BLaER1 (cell line): ENCODE results near the gene NINJ1.

Experiments used
- H3K27ac ChIP-seq: shearing (Covaris generic); formaldehyde crosslinking; 2 replicates; pipeline ENCODE4 v1.8.1; 2022
- H3K27me3 ChIP-seq: shearing (Covaris generic); formaldehyde crosslinking; 2 replicates; pipeline ENCODE4 v1.8.1; 2022
- H3K36me3 ChIP-seq: shearing (Covaris generic); formaldehyde crosslinking; 2 replicates; pipeline ENCODE4 v1.8.1; 2022
- H3K4me1 ChIP-seq: shearing (Covaris generic); formaldehyde crosslinking; 2 replicates; pipeline ENCODE4 v1.8.1; 2022
- H3K4me2 ChIP-seq: shearing (Covaris generic); formaldehyde crosslinking; 2 replicates; pipeline ENCODE4 v1.8.1; 2022
- H3K4me3 ChIP-seq: shearing (Covaris generic); formaldehyde crosslinking; 2 replicates; pipeline ENCODE4 v1.8.1; 2022
- H3K9ac ChIP-seq: shearing (Covaris generic); formaldehyde crosslinking; 2 replicates; pipeline ENCODE4 v1.8.1; 2022
- H3K9me3 ChIP-seq: shearing (Covaris generic); formaldehyde crosslinking; 2 replicates; pipeline ENCODE4 v1.8.1; 2022
- H4K20me1 ChIP-seq: shearing (Covaris generic); formaldehyde crosslinking; 2 replicates; pipeline ENCODE4 v1.8.1; 2022
- Cebpa-rat ChIP-seq: shearing (Covaris generic); IDR thresholded peaks from 2 replicates; pipeline ENCODE4 v1.8.1; 2022

The NINJ1 gene

GRCh38 chr9:93128715-93129224 lies 5.3 kb downstream of the NINJ1 start:
- H3K36me3 ChIP-seq, result peaks cover 66% of the 10 kb centered on the region
- peak overlapping the region; percentile 98 for H3K27ac ChIP-seq

GRCh38 chr9:93128011-93128714 lies 5.9 kb downstream of the NINJ1 start:
- Histone ChIP-seq H3K4me2 (peak overlapping the region; percentile 98), H3K27ac (peak overlapping the region; percentile 98), H3K27me3 (no peaks in the 10 kb centered on the region), H3K4me3 (peak overlapping the region; percentile 41; the same call in 1 of the 2 replicates), H4K20me1 (peaks cover 91% of the 10 kb centered on the region), H3K9ac (peak overlapping the region; percentile 71), H3K36me3 (peaks cover 72% of the 10 kb centered on the region), H3K4me1 (peaks cover 78% of the 10 kb centered on the region), H3K9me3 (no peaks in the 10 kb centered on the region)
- TF ChIP-seq Cebpa-rat, result no peak

More at GRCh38 chr9:93128715-93129224, 5.3 kb downstream of the NINJ1 start:
- H4K20me1 ChIP-seq, result peaks cover 95% of the 10 kb centered on the region
- H3K9ac ChIP-seq, result peak overlapping the region; percentile 91
- peak overlapping the region; percentile 98 for H3K4me2 ChIP-seq
- no peaks in the 10 kb centered on the region for H3K27me3 ChIP-seq
- H3K9me3 ChIP-seq, result no peaks in the 10 kb centered on the region
- TF ChIP-seq Cebpa-rat, result no peak
- H3K4me1 ChIP-seq, result peaks cover 80% of the 10 kb centered on the region
- no peak overlapping the region for H3K4me3 ChIP-seq

DNA sequence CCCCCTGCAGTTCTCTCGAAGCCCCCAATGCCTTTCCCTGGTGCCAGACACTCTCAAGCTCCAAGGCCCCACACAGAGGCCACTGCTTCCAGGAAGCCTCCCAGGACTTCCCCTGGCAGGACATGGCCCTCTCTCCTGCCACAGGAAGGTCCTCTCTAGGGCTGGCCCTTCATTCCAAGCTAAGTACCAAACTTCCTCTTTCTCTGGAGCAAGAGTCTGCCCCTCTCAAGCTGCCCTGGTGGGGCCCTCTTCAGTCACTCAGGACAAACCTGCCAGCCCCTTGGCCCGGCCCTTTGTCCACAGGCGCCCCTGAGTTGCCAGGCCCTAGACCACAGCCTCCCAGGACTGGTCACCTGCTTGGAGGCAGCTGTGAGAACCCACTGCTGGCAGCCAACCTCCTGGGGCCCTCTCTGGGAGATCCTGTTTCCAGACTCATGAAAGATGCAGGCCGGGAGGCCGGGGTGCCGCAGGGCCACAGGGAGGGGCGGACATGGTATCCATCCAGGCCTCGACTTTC lies 6.6 kb downstream of the NINJ1 start:
- H4K20me1 ChIP-seq, result peaks cover 91% of the 10 kb centered on the region
- H3K4me3 ChIP-seq, result peak overlapping the region; percentile 41; the same call in 1 of the 2 replicates
- peak overlapping the region; percentile 98 for H3K27ac ChIP-seq
- peak overlapping the region; percentile 71 for H3K9ac ChIP-seq
- peaks cover 71% of the 10 kb centered on the region for H3K4me1 ChIP-seq
- H3K4me2 ChIP-seq, result peak overlapping the region; percentile 98
- no peak for TF ChIP-seq Cebpa-rat
- peaks cover 79% of the 10 kb centered on the region for H3K36me3 ChIP-seq
- H3K27me3 ChIP-seq, result no peaks in the 10 kb centered on the region
- no peaks in the 10 kb centered on the region for H3K9me3 ChIP-seq

DNA sequence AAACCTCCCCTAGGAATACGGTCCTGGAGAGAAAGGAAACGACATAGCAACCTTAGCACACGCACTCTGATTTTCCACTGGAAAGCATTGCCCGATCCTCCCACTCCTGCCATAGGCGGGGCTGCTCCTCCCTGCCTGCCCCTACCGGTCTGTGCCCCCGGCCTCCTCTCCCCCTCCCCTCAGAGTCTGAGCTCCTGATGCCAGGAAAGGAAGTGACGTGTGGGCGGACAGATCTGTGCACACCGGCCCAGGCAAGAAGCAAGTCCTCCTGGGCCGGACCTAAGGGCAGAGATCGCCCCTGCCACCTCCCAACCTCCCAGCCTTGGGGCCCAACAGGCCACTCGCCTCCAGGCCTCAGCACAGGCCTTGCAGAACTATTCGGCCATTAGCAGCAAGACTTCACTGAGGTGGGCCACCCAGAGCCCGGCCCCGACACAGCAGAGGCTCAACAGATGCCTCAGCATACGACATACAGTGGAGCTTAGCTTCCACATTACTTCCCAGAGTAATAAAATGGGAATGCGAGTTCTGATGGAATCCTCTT lies 7.2 kb downstream of the NINJ1 start:
- peaks cover 87% of the 10 kb centered on the region for H4K20me1 ChIP-seq
- H3K9ac ChIP-seq, result peak overlapping the region; percentile 71
- peak overlapping the region; percentile 41; the same call in 1 of the 2 replicates for H3K4me3 ChIP-seq
- peak overlapping the region; percentile 98 for H3K27ac ChIP-seq
- H3K4me2 ChIP-seq, result peak overlapping the region; percentile 98
- peaks cover 66% of the 10 kb centered on the region for H3K4me1 ChIP-seq
- TF ChIP-seq Cebpa-rat, result no peak
- no peaks in the 10 kb centered on the region for H3K27me3 ChIP-seq
- no peaks in the 10 kb centered on the region for H3K9me3 ChIP-seq
- peaks cover 84% of the 10 kb centered on the region for H3K36me3 ChIP-seq

DNA sequence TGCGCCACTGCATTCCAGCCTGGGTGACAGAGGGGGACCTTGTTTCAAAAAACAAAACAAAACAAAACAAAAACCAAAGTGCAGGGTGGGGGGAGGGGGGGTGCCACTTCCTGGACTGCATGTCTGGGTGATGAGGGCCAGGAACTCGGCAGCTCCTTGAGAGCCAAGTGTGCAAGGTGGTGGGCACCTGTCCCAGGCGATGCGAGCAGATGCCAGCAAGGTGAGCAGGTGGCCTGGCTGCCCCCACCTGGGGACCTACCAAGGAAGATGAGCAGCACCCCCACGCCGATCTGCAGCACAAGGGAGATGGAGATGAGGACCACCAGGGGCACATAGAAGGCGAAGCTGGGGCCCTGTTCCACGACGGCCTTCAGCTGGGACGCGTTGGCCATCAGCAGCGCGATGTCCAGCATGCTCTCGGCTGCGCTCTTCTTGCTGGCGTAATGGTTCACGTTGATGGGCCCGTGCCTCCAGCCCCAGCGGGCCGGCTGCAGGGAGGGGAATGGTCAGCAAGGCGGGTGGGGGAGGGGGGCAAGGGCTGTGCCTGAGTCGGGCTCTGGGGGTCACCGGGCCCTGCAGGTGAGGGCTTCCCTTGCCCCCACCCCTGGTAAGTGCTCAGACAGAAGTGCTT lies 7.8 kb downstream of the NINJ1 start:
- Histone ChIP-seq H3K4me1 (peaks cover 66% of the 10 kb centered on the region), H3K9me3 (no peaks in the 10 kb centered on the region), H3K9ac (peak overlapping the region; percentile 71), H3K4me2 (peak overlapping the region; percentile 98), H3K27ac (peak overlapping the region; percentile 98), H3K36me3 (peaks cover 91% of the 10 kb centered on the region), H3K27me3 (no peaks in the 10 kb centered on the region), H4K20me1 (peaks cover 81% of the 10 kb centered on the region), H3K4me3 (no peak overlapping the region)
- TF ChIP-seq Cebpa-rat, result no peak

DNA sequence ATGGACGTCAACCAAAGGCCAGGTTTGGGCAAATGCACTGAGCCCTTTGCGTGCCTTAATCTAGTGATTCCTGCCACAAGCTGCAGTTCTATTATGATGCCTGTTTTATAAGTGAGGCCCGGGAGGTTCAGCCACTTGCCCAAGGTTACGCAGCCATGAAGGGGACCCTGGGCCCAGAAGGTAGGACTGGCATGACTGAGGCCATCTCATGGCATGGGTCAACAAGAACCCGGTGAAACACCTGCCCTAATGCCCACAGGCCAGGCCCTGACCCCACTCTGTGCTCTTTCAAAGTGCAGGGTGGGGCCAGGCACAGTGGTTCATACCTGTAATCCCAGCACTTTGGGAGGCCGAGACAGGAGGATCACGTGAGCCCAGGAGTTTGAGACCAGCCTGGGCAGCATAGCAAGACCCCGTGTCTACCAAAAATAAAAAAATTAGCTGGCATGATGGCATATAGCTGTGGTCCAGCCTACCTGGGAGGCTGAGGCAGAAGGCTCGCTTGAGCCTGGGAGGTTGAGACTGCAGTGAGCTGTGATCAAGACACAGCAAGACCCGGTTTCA lies 8.6 kb downstream of the NINJ1 start:
- Histone ChIP-seq H3K36me3 (peaks cover 87% of the 10 kb centered on the region), H3K9me3 (no peaks in the 10 kb centered on the region), H3K27me3 (no peaks in the 10 kb centered on the region), H3K9ac (no peak overlapping the region), H3K27ac (no peak overlapping the region), H3K4me1 (peaks cover 66% of the 10 kb centered on the region), H3K4me3 (no peak overlapping the region), H3K4me2 (no peak overlapping the region), H4K20me1 (peaks cover 72% of the 10 kb centered on the region)
- TF ChIP-seq Cebpa-rat, result no peak

GRCh38 chr9:93124793-93125192 lies 9.3 kb downstream of the NINJ1 start:
- no peak overlapping the region for H3K4me3 ChIP-seq
- H3K27me3 ChIP-seq, result no peaks in the 10 kb centered on the region
- H3K4me2 ChIP-seq, result no peak overlapping the region
- H3K9ac ChIP-seq, result no peak overlapping the region
- H3K9me3 ChIP-seq, result no peaks in the 10 kb centered on the region
- no peak for TF ChIP-seq Cebpa-rat
- peaks cover 66% of the 10 kb centered on the region for H4K20me1 ChIP-seq
- peaks cover 66% of the 10 kb centered on the region for H3K4me1 ChIP-seq
- no peak overlapping the region for H3K27ac ChIP-seq
- H3K36me3 ChIP-seq, result peaks cover 81% of the 10 kb centered on the region

GRCh38 chr9:93123561-93124283 lies 10.3 kb downstream of the NINJ1 start:
- no peak for TF ChIP-seq Cebpa-rat
- Histone ChIP-seq H3K36me3 (peaks cover 77% of the 10 kb centered on the region), H3K4me2 (no peak overlapping the region), H4K20me1 (peaks cover 62% of the 10 kb centered on the region), H3K4me1 (peaks cover 66% of the 10 kb centered on the region), H3K4me3 (no peak overlapping the region), H3K9me3 (no peaks in the 10 kb centered on the region), H3K27ac (no peak overlapping the region), H3K9ac (no peak overlapping the region), H3K27me3 (no peaks in the 10 kb centered on the region)

DNA sequence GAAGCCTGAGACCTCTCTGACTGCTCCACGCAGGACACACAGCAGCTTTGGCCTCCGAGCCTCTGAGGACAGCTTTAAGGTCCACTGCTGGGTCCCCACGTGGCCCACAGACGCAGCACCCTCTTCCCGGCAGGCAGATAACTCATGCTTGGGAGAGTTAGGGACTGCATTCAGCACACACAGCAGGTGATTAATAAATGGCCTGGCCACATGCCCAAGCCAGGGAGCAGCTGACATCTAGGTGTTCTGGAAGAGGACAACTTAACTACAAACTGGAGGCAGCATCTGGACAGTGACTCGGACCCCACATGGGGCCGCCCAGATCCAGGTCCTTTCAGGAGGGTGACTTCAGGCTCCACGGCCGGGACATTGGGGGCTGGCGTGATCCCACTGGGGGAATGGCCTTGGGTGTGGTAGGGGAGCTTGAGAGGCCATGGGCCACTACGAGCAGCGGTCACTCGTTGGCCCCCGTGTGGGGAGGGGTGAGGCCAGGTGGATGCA lies 11.3 kb downstream of the NINJ1 start:
- TF ChIP-seq Cebpa-rat, result no peak
- no peak overlapping the region for H3K9ac ChIP-seq
- no peak overlapping the region for H3K27ac ChIP-seq
- peaks cover 70% of the 10 kb centered on the region for H3K36me3 ChIP-seq
- H3K9me3 ChIP-seq, result no peaks in the 10 kb centered on the region
- no peak overlapping the region for H3K4me3 ChIP-seq
- peaks cover 52% of the 10 kb centered on the region for H4K20me1 ChIP-seq
- H3K4me2 ChIP-seq, result no peak overlapping the region
- H3K27me3 ChIP-seq, result no peaks in the 10 kb centered on the region
- peaks cover 57% of the 10 kb centered on the region for H3K4me1 ChIP-seq
